ENCODE data around the gene PRKAG1. TPM values are rescaled to one million over a fixed set of nuclear protein-coding genes. Genes with fewer than 3 reads are reported as not detected.

PRKAG1 gene
- total RNA-seq, 1 experiment from 2014 or later = 67.1 TPM

GRCh38 chr12:49049566-49050224, 31.1 kb upstream of the PRKAG1 start:
- peak; percentile 77 for DNase-seq (ENCODE audit: low read depth)

DNA sequence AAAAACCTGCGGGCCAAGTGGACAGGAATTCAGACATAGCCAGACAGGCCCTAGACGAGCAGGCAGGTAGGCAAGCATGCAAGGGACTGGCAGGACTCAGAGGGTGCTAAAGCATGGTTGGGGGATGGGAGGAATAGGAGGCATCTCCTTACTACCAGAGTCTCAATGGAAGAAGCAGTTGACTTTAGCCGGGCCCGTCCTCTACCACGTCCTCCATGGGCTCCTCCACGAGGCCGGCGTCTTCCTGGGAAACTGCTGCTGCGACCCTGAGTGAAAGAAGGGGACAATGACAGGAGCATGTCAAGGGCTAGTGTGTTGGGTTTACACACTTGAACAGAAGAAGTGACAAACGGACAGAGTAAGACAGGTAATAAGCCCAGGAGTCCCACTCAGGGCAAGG, 30.4 kb upstream of the PRKAG1 start:
- no peak for DNase-seq (ENCODE audit: low read depth)

- no peak for DNase-seq (ENCODE audit: low read depth)
Measured at GRCh38 chr12:49046129-49046895, 27.7 kb upstream of the PRKAG1 start.

DNA sequence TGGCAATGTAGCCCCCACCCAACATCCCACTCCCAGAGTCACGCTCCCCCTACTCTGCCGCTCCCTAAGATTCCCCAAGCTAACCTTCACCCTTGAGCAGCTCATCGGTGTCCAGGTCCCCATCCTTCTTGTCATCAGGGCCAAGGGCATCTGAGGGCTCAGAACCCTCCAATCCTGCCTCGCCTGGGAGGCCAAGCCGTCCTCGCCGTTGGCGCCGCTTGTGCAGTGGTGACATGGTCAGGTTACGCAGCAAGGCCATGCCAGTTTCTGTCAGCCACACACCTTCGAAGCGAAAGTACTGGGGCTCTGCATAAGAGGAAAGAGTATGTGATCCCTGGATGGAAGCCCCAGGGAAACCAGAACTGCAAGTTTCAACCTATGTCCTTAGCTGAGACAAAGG, 26.1 kb upstream of the PRKAG1 start:
- no peak for DNase-seq (ENCODE audit: low read depth)

DNA sequence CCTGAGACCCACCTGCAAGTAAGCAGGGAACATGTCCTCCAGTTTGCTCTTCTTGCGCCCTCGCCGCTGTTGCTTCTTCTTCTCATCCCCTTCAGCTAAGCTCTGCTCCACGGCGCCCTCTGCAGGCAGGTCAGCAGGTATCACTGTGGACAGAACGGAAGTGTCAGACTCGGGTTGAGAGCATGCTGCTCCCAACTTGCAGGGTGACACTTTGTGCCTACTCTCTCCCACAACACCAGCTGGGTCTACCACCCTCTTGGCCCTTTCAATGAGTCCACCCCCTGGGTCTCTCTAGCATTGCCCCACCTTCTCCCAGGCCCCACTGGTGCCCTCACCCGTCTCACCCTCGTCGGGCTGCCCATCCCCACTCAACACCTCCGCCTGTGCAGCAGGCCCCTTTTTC, 25.3 kb upstream of the PRKAG1 start:
- peak; percentile 67 for DNase-seq (ENCODE audit: low read depth)

- no peak for DNase-seq (ENCODE audit: low read depth)
Measured at GRCh38 chr12:49043241-49043640, 24.7 kb upstream of the PRKAG1 start.

DNA sequence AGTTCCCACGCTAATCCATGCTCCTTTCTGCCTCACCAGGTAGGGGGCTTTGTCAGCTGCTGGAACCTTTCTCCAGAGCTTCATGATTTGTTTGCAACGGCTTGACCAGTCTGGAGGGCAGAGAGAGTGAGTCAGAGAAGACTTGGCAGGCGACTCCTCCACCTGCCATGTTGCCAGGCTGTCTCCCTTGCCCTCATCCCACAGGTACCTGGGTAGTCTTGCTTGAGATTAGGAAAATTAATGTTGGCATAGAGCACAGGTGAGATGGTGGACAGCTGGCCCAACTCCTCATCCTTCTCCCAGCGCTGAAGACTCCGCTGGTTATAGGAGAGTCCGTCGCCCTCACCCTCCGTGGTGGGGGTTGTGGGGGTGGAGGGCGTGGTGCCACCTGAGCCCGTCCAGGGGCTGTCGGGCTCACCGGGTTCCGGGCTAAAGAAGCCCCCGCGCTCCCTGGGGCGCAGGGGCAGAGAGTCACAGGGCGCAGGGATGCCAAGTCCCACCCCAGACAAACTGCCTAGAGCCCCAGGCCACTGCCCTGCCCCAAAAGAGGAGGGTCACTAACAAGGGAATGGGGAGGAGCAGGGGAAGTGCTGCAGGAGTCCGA, 23.4 kb upstream of the PRKAG1 start:
- no peak for DNase-seq (ENCODE audit: low read depth)

DNA sequence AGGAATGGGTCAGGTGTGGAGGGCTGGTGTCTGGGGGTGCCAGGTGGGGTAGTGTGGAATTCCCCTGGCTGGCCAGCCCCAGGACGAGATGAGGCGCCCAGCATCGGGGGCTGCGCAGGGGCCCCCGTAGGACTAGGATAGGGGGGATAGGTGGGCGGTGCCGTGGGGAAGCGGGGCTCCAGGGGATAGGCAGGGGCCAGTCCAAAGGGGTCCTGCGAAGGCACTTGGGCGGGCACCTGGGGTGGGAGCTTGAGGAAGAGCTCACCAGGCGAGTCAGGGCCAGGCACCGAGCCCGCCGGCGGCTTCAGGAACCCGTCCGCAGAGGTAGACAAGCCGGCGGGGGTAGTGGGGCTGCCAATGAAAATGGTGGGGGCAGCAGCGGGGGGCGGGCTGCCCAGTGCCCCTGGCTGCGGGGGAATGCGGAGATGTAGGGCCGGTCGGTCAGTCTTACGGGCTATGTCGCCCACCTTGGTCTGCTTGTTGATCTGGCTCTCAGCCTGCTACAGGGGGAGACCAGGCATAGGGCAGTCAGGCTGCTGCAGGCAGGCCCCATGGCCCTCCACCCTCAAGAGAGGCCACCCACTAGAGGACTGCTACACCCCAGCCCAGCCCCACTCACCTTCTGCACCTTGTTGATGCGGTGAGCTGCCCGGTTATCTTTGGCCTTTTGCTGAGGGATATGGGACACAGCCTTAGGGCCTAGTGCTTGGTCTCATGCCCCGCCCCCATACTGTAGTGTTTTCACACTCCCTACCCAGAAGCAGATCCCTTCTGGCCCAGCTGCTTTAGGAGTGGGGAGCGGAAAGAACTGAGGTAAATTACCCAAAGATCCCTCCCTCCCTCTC, 22.7 kb upstream of the PRKAG1 start:
- no peak for DNase-seq (ENCODE audit: low read depth)

DNA sequence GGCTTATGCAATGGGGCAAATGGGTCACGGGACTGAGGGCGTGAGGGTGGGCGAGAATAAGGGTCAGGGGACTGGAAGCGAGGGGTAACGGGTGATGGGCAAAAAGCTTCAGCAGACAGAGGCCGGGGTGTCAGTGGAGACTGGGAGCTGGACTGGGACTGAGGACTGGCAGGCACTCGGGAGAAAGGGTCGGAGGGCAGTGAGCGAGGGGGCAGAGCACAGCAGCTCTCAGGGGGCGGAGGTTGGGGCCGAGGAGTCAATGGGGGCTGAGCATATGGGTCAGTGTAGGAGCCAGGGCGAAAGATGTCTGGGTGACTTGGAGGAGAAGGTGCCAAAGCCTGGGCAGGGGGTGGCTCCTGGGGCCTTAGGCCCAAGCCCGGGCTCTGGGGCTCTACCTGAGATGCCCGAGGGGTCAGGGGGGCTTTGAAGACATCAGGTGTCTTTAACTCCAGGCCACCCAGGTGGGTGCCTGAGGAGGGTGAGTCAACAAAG, 21.8 kb upstream of the PRKAG1 start:
- no peak for DNase-seq (ENCODE audit: low read depth)

DNA sequence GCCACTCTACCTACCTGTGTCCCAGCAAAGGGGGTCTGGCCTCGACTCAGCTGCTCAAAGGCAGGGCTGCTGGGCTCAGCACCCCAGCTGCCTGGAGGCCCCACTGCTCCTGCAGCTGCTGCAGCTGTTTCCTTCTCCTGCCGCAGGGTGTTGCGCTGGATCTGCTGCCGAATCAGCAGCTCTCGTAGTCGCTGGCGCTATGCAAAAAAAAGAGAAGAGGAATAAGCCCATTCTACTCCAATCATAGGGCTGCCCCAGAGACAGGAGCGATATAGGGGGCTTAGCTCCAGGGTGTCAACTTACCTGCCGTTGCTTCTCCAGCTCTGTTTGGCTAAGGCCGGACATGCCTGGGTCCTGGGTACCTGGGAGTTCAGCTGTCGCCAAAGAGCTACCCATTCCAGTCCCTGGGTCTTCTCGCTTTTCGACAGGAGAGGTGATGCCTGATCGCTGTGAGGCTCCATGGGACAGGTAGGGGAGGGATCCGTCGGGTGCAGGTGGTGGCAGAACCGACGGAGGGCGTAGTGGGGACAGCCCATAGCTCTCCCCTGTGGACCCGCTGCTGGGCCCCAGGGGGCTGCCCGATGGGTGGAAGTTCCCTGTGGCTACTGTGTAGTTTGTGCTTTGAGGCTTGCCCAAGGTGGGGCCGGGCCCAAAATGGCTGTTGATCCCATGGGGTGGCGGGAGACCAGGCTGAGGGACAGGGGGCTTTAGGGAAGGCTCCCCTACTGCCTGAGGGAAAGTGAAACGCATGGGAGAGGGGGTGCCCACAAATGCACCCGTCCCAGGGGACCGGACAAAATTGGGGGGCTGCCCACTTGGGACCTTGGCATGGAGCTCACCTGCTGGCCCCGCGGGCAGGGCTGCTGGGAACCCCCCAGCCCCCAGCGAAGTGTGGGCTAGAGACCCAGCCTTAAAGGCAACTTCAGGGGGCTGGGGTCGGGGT, 21.1 kb upstream of the PRKAG1 start:
- DNase-seq (ENCODE audit: low read depth) = no peak

- no peak for DNase-seq (ENCODE audit: low read depth)
Measured at GRCh38 chr12:49038291-49038955, 19.8 kb upstream of the PRKAG1 start.

DNA sequence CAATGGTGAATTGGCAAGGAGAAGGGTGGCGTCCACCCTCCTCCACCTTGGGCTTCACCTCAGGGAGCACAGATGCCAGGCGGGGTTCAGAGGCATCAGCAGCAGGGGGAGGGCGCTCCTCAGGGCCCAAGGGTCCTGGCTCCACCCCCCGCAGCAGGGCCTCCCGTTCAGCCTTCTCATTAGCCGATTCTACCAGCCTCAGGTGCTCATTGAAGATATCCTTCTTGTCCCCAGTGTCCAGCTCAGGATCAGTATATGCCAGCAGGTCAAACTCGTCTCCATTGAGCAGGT, 19.3 kb upstream of the PRKAG1 start:
- no peak for DNase-seq (ENCODE audit: low read depth)

GRCh38 chr12:49037111-49037946, 18.8 kb upstream of the PRKAG1 start:
- DNase-seq (ENCODE audit: low read depth) = no peak

GRCh38 chr12:49036029-49036428, 17.5 kb upstream of the PRKAG1 start:
- no peak for DNase-seq (ENCODE audit: low read depth)

DNA sequence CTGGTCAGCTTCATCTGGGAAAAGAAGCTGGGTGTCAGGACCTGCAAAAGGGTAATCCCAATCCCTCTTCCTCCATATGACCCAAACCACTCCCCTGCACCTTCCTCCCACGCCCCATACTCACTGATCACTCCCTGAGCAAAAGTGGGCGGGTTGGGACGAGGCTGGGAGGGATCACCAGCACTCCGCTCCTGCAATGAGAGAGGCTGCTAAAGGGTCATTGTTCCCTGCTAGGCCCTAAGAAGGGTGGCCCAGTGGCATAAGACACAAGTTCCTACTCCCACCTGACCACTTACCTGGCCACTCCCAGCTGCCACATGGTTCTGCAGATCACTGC, 15.7 kb upstream of the PRKAG1 start:
- DNase-seq (ENCODE audit: low read depth) = no peak

- DNase-seq (ENCODE audit: low read depth) = no peak
Measured at GRCh38 chr12:49033611-49034285, 15.2 kb upstream of the PRKAG1 start.

GRCh38 chr12:49032679-49033447, 14.3 kb upstream of the PRKAG1 start:
- DNase-seq (ENCODE audit: low read depth) = no peak

DNA sequence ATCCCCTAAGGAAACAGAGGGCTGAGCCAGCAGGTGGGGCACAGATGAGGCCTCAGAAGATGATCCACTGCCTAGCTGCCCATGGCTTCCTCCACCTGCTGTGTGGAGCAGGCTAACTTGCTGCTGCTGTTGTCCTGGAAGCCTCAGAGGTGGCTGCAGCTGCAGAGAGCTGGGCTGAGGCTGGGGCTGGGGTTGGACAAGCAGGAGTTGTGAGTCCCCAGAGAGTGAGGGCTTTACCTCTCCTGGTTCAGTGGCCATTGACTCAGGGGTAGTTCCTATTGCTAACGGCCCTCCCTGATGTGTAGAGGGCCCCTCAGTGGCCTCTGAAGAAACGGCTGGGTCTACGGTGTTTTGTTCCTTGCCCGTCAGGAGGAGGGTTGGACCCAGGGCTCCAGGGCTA, 13.7 kb upstream of the PRKAG1 start:
- no peak for DNase-seq (ENCODE audit: low read depth)

Data from Daoy (cell line).